Stimulated activated CD8-positive, alpha-beta memory T cell treated with anti-CD3 and anti-CD28 coated beads, Interleukin-15, amount 100 ng/mL, for 24 hours (primary cell): ENCODE data around the gene ABHD17C.
"Not testable (repeated sequence)": the region's sequence is repeated elsewhere in the genome, so short reads cannot be mapped to it uniquely, and the experiment has no call there.

Source experiments
- DNase-seq: peaks from one replicate; pipeline ENCODE4 v3.0.0-alpha.2; 2020; ENCODE audit warnings: low read depth

Gene ABHD17C

GRCh38 chr15:80730926-80731325, 35.8 kb downstream of the ABHD17C start:
- DNase-seq: no peak

DNA sequence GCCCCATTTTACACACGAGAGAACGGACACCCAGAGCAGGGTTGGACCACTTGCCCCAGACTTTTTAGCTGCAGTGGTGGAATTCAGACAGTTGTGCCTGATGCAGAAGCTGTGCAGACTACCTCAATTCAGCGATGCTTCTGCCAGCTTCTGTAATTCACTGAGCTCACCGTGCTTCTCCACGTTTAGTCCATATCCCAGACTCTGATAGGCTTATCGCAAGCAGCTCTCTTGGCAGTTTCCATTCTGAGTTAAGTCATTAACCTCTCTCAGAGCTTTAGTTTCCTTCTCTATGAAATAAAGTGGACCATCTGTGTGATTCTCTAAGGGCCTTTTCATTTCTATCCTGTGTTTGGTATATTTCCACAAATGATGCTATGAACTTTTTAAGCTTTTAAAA, 37.1 kb downstream of the ABHD17C start:
- no peak for DNase-seq

- no peak for DNase-seq
Observed at GRCh38 chr15:80732818-80733217, 37.7 kb downstream of the ABHD17C start.

- DNase-seq: no peak
Observed at GRCh38 chr15:80733460-80733859, 38.4 kb downstream of the ABHD17C start.

- DNase-seq: no peak
Observed at GRCh38 chr15:80735344-80735743, 40.2 kb downstream of the ABHD17C start.

GRCh38 chr15:80736560-80736959, 41.5 kb downstream of the ABHD17C start:
- no peak for DNase-seq

GRCh38 chr15:80739919-80740318, 44.8 kb downstream of the ABHD17C start:
- DNase-seq: no peak

GRCh38 chr15:80742081-80742480, 47.0 kb downstream of the ABHD17C start:
- DNase-seq: no peak

GRCh38 chr15:80743189-80743833, 48.2 kb downstream of the ABHD17C start:
- DNase-seq: no peak

- DNase-seq: no peak
Observed at GRCh38 chr15:80744415-80744814, 49.3 kb downstream of the ABHD17C start.

- DNase-seq: no peak
Observed at GRCh38 chr15:80744826-80745225, 49.7 kb downstream of the ABHD17C start.

DNA sequence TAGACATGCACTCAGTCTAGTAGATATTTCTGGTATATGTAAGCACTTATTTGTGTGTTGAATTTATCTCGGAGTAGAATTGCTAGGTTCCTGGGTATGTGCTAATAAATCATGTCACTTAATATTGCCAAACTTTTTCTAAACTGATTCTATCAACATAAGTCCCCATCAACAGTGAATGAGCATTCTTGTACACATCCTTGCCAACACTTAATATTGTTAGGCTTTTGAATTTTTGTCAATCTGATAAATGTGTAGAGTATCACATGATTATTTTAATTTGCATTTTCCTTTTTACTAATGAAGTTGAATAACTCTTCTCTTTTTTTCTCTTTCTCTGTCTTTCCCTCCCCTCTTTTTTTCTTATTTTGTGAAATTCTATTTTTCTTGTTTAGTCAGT, 50.8 kb downstream of the ABHD17C start:
- no peak for DNase-seq

GRCh38 chr15:80747317-80748053, 52.4 kb downstream of the ABHD17C start:
- no peak for DNase-seq

- no peak for DNase-seq
Observed at GRCh38 chr15:80749589-80749988, 54.5 kb downstream of the ABHD17C start.

- no peak for DNase-seq
Observed at GRCh38 chr15:80750575-80750974, 55.5 kb downstream of the ABHD17C start.

DNA sequence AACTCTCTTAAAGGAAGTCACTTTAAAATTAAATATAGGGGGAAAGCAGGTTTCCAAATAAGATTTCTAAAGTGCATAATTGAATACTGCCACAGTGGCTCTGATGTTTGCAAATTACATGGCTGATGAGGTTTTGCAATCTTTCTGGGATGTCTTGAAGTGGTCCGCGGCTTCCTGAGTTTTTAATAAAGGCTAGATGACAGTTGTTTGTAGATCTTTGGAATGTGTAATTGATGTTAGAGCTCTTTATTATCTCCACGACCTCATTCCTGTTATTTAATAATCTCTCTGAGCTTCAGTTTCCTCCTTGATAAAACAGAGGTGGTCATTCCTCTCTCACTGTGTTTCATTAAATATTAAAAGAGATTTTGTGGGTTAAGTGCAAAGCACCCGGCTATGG, 57.1 kb downstream of the ABHD17C start:
- no peak for DNase-seq

GRCh38 chr15:80753161-80753560, 58.1 kb downstream of the ABHD17C start:
- DNase-seq: no peak

DNA sequence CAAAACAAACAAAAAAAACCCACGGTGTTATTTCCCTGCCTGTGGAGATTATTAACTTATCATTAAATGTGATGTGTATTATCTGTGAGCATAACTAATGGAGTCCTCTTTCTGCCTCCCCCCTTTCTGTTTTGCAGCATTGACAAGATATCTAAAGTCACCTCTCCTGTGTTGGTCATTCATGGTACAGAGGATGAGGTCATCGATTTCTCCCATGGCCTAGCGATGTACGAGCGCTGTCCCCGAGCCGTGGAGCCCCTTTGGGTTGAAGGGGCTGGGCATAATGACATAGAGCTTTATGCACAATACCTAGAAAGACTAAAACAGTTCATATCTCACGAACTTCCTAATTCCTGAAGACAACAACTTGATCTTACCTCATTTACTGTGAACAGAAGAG, 58.9 kb downstream of the ABHD17C start:
- no peak for DNase-seq

GRCh38 chr15:80755885-80756284, 60.8 kb downstream of the ABHD17C start:
- no peak for DNase-seq

DNA sequence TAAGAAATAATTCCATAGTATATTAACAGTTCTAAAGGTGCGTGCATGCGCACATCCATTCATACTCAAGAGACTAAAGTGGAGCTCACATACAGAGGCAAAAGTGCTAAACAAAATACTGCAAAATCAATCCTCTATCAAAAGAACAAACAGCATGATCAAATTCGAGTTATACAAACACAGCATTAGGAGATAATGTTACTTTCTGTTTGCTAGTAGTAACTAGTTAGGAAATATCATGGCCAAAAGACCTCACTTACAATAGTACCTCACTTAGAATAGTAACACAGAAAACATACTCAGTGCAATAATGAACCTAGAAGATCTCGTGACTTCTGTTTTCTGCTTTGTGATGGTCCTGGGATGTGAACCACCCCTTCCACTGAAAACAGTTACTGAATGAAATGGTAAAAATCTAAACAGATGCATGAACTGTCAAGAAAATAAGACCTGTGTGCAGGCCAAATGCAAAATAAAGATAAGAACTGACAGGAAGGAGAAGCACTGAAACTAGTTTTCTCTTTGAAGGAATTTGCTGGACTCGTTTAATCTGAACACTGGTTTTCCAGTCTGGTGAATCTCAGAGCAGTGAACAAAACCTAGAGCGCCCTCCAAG, 63.1 kb downstream of the ABHD17C start:
- DNase-seq: no peak

DNA sequence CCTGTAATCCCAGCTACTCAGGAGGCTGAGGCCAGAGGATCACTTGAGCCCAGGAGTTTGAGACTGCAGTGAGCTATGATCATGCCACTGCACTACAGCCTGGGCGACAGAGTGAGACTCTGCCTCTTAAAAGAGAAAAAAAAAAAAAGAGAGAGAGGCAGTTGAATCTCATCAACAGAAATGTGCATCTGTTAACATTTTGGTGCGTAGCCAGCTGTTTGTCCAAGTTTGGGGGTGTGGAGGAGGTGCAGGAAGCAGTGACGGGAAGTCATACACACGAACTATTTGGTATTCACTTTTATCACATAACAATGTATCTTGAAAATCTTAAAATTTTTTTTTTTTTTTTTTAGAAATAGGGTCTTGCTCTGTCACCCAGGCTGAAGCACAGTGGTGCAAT, 65.8 kb downstream of the ABHD17C start:
- DNase-seq: no peak

- DNase-seq: no peak
Observed at GRCh38 chr15:80761754-80762153, 66.6 kb downstream of the ABHD17C start.

- DNase-seq: not testable (repeated sequence)
Observed at GRCh38 chr15:80763235-80763634, 68.1 kb downstream of the ABHD17C start.
